GM12878 (cell line): Measurements from ENCODE around the gene ASCC3. TPM values are rescaled to one million over a fixed set of nuclear protein-coding genes. Genes with fewer than 3 reads are reported as not detected.

Experiments
- ATAC-seq: fragments of 200-7000 bp; cut with Tn5 transposase; 3 replicates; pipeline ENCODE4 v1.9.1; 2020; ENCODE audit warnings: mild to moderate bottlenecking, moderate library complexity
- BruUV-seq: library from RNA; stranded (reverse); fragments of 400-500 nt; replicated peaks from 2 replicates; lab custom pipeline; 2021; lab: Mats Ljungman, UMichigan
- CTCF ChIA-PET: fragments of 300-600 bp; sonication (Branson Sonifier 250); formaldehyde crosslinking; extraction: SDS; loops from one replicate; lab custom pipeline; 2021; ENCODE audit warnings: inconsistent platforms; lab: Yijun Ruan, JAX
- POLR2A ChIA-PET: fragments of 350-600 bp; formaldehyde crosslinking; extraction: SDS; loops from one replicate; lab custom pipeline; 2021; ENCODE audit warnings: inconsistent platforms; lab: Charles Lee
- RAD21 ChIA-PET: fragments of 300-600 bp; sonication (Branson Sonifier 250); formaldehyde crosslinking; loops from one replicate; lab custom pipeline; 2023; ENCODE audit warnings: antibody characterized with exemption; ENCODE audit not compliant: unreplicated experiment; lab: Charles Lee
- SMC1A ChIA-PET: fragments of 300-600 bp; sonication (Branson Sonifier 250); formaldehyde crosslinking; loops from one replicate; lab custom pipeline; 2023; ENCODE audit not compliant: unreplicated experiment, uncharacterized antibody; lab: Charles Lee
- DNase-seq: peaks from one replicate; pipeline ENCODE4 v3.0.0-alpha.2; 2011; ENCODE audit warnings: low read depth, low spot score
- FAIRE-seq: peaks from 3 replicates; lab custom pipeline; 2011; peaks lifted over from hg19 to GRCh38; lab: Jason Lieb, UNC
- H2AFZ ChIP-seq: 2 replicates; pipeline ENCODE4 v1.6.0; 2011; ENCODE audit warnings: low read depth, low read length, control low read depth; ENCODE audit not compliant: control insufficient read depth
- H3K27ac ChIP-seq: 2 replicates; pipeline ENCODE4 v1.5.1; 2011; ENCODE audit warnings: control low read depth; ENCODE audit not compliant: control insufficient read depth, insufficient read depth
- H3K27me3 ChIP-seq, 2 experiments: replicated peaks in 1 of 2; 2 replicates each; pipeline versions ENCODE4 v1.6.0 to v1.6.1; 2011; ENCODE audit warnings: low read length in 1 of 2; ENCODE audit not compliant: control insufficient read depth in 2 of 2, insufficient read depth in 2 of 2
- H3K36me3 ChIP-seq, 2 experiments: 2 replicates each; pipeline ENCODE4 v1.5.1; 2011; ENCODE audit warnings: low read length in 1 of 2; ENCODE audit not compliant: control insufficient read depth in 2 of 2, insufficient read depth in 2 of 2
- H3K4me1 ChIP-seq: 2 replicates; pipeline ENCODE4 v1.6.1; 2011; ENCODE audit warnings: mild to moderate bottlenecking, low read length, moderate library complexity, mixed read lengths; ENCODE audit not compliant: control insufficient read depth, insufficient read depth
- H3K4me2 ChIP-seq: 2 replicates; pipeline ENCODE4 v1.6.0; 2011; ENCODE audit warnings: control low read depth; ENCODE audit not compliant: control insufficient read depth, insufficient read depth
- H3K4me3 ChIP-seq: fragments of 200-600 bp; sonication (generic); 2 replicates; pipeline ENCODE4 v1.5.1; 2016
- H3K79me2 ChIP-seq: 2 replicates; pipeline ENCODE4 v1.6.0; 2011; ENCODE audit warnings: low read length; ENCODE audit not compliant: control insufficient read depth, insufficient read depth
- H3K9ac ChIP-seq: 2 replicates; pipeline ENCODE4 v1.8.0; 2011; ENCODE audit warnings: low read length, control low read depth, mixed read lengths; ENCODE audit not compliant: control insufficient read depth, insufficient read depth
- H3K9me3 ChIP-seq: replicated peaks from 3 replicates; pipeline ENCODE4 v1.5.1; 2011; ENCODE audit warnings: mild to moderate bottlenecking, low read length; ENCODE audit not compliant: control insufficient read depth, insufficient read depth
- H4K20me1 ChIP-seq: 2 replicates; pipeline ENCODE4 v1.6.0; 2011; ENCODE audit not compliant: control insufficient read depth, insufficient read depth
- NFYB ChIP-seq: IDR thresholded peaks from 2 replicates; pipeline ENCODE4 v1.6.1; 2011; ENCODE audit warnings: low read depth, mild to moderate bottlenecking, low read length, improper control_type of control experiment, moderate library complexity; ENCODE audit not compliant: insufficient read depth
- PML ChIP-seq: IDR thresholded peaks from 2 replicates; pipeline ENCODE4 v1.6.1; 2012; ENCODE audit warnings: low read length, inconsistent platforms
- RAD21 ChIP-seq: IDR thresholded peaks from 2 replicates; pipeline ENCODE4 v1.6.1; 2011; ENCODE audit warnings: mild to moderate bottlenecking, low read depth, low read length, moderate library complexity; ENCODE audit not compliant: insufficient read depth
- SMC3 ChIP-seq: IDR thresholded peaks from 2 replicates; pipeline ENCODE4 v1.6.1; 2011; ENCODE audit warnings: low read length, improper control_type of control experiment, borderline replicate concordance
- in situ Hi-C: fragments of 300-500 bp; cut with MboI; formaldehyde crosslinking; loops from 9 replicates; pipeline ENCODE4 v1.14.3; 2018; ENCODE audit warnings: mixed read lengths
- intact Hi-C: fragments of 100-400 bp; cut with micrococcal nuclease; formaldehyde crosslinking; loops from one replicate; pipeline ENCODE4 v1.14.2; 2022; ENCODE audit not compliant: unreplicated experiment
- polyA plus RNA-seq, 11 experiments: library from polyadenylated mRNA; depleted of rRNA in 4 of 11; unstranded in 6 of 11; stranded (reverse) in 5 of 11; fragments of >200 nt; fragmentation: Nextera tagmentation in 4 of 11; fragmentation: Illumina TruSeq in 1 of 11; extraction: Ambion mirVana in 4 of 11; extraction: Trizol in 1 of 11; gene quantifications; 1 replicate in 1 of 11; 2 replicates in 10 of 11; pipeline versions ENCODE4 v1.2.1 to v1.2.3, GENCODE V29; 2011 to 2016; ENCODE audit warnings: inconsistent platforms in 2 of 11, missing spikeins in 2 of 11, low read depth in 1 of 11
- total RNA-seq, 4 experiments: library from RNA; depleted of rRNA in 3 of 4; stranded (reverse); fragments of >200 nt in 3 of 4; fragmentation: Illumina TruSeq in 1 of 4; extraction: Trizol in 1 of 4; gene quantifications; 2 replicates each; pipeline versions ENCODE4 v1.2.1 to v1.2.3, GENCODE V29; 2013 to 2021
- TF ChIP-seq, protein P1 (sequence below), 3 experiments: IDR thresholded peaks in 2 of 3; conservative IDR thresholded peaks in 1 of 3; 2 replicates each; pipeline ENCODE4 v1.5.1; 2011; ENCODE audit warnings: low read depth in 3 of 3, low read length in 3 of 3, mild to moderate bottlenecking in 3 of 3, control low read depth in 2 of 3, moderate library complexity in 2 of 3, inconsistent platforms in 1 of 3, mixed read lengths in 1 of 3; ENCODE audit not compliant: control insufficient read depth in 2 of 3, insufficient read depth in 1 of 3; ENCODE audit errors: extremely low read depth in 1 of 3

Gene ASCC3
- total and polyA plus RNA-seq, 10 of the 15 experiments (the other 5 are each of a cell fraction or from before 2014, with no cell fraction given), result 19.9 to 76.2 (median 55.9) TPM

DNA sequence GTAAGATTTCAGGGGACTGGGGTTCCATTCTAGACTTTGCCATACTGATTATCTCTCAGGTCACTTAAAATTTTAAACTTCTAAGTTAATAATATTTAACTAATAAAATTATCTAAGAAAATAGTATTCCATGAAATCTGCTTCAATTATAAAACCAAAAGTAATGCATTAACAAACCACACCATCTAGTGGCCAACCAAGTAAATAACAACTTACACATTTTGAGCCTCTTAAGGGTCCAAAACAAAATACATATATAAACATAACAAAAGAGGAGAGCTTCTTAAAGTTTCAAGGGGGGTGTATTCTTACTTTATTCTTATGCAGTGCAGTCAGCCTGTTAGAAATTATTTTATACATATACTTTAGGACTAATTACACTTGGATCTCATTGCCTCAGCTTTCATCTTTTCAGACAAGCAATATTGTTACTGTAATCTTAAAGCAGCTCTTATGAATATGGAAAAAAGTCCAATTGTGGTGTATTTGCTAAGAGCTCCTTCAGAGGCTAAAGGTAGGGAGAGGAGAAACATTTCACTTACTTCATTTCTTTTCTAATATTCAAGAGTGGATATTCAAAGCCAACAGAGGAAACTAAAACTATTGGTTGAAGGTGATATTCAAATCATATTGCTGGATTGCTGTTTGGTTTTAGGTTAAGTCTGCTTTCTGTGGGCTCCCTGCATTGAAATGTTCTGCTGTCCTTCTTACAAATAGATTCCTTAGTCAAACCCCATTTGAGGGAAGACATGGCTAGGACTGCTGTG is 216.7 kb downstream of the ASCC3 start:
- Histone ChIP-seq H3K27ac (peak overlapping the region; percentile 26; the same call in 1 of the 2 replicates), H3K36me3 (peaks cover 0 to 11% of the 10 kb centered on the region in 2 experiments; a peak in 3 of 4 replicates), H3K27me3 (no peaks in the 10 kb centered on the region), H3K4me1 (peaks cover 11% of the 10 kb centered on the region), H3K9ac (no peak overlapping the region), H3K4me2 (peak overlapping the region; percentile 35; the same call in 1 of the 2 replicates), H3K9me3 (no peaks in the 10 kb centered on the region), H4K20me1 (no peaks in the 10 kb centered on the region), H2AFZ (no peak overlapping the region), H3K4me3 (no peak overlapping the region), H3K79me2 (no peaks in the 10 kb centered on the region)
- POLR2A ChIA-PET, result no interaction called here
- DNase-seq, result no peak
- peak; percentile 65 for ATAC-seq
- CTCF ChIA-PET, result interaction anchor here (0.6 to 3.4 kb wide), 43 partner anchors 9 to 1285 kb away, joined by 3 to 21 read pairs (median 5); partner anchors contain the start of gene ASCC3
- peak; percentile 49; the same call in 1 of the 2 replicates for TF ChIP-seq NFYB
- peak; percentile 48 for TF ChIP-seq RAD21
- TF ChIP-seq PML, result no peak
- TF ChIP-seq SMC3, result peak; percentile 44; the same call in 1 of the 2 replicates
- TF ChIP-seq, protein P1, sequence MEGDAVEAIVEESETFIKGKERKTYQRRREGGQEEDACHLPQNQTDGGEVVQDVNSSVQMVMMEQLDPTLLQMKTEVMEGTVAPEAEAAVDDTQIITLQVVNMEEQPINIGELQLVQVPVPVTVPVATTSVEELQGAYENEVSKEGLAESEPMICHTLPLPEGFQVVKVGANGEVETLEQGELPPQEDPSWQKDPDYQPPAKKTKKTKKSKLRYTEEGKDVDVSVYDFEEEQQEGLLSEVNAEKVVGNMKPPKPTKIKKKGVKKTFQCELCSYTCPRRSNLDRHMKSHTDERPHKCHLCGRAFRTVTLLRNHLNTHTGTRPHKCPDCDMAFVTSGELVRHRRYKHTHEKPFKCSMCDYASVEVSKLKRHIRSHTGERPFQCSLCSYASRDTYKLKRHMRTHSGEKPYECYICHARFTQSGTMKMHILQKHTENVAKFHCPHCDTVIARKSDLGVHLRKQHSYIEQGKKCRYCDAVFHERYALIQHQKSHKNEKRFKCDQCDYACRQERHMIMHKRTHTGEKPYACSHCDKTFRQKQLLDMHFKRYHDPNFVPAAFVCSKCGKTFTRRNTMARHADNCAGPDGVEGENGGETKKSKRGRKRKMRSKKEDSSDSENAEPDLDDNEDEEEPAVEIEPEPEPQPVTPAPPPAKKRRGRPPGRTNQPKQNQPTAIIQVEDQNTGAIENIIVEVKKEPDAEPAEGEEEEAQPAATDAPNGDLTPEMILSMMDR (IDR thresholded peaks at IDR 0.05 in 2 of 3, conservative IDR thresholded peaks at IDR 0.05 in 1 of 3; ENCODE audit: control insufficient read depth in 2 of 3, extremely low read depth in 1 of 3, insufficient read depth in 1 of 3, low read depth in 3 of 3, low read length in 3 of 3), result peak; percentile 48 to 62 (median 50); a peak in 5 of 6 replicates
- intact Hi-C loops (loop anchor here (5.0 to 10.0 kb wide), 2 partner anchors 560 to 797 kb away; no protein-coding TSS in a partner anchor), in situ Hi-C loops (loop anchor here (10.0 kb wide), 1 partner anchor 550 kb away; no protein-coding TSS in a partner anchor)
- BruUV-seq, result no TSS peak
- FAIRE-seq, result no peak
- RAD21 ChIA-PET, result interaction anchor here (0.6 to 2.6 kb wide), 13 partner anchors 13 to 662 kb away, joined by 3 to 15 read pairs (median 4); no protein-coding TSS in a partner anchor
- SMC1A ChIA-PET, result interaction anchor here (0.7 to 2.9 kb wide), 29 partner anchors 8 to 563 kb away, joined by 3 to 21 read pairs (median 4); no protein-coding TSS in a partner anchor
